ENCODE results near the gene ATL2. TPM values are rescaled to one million over a fixed set of nuclear protein-coding genes. Genes with fewer than 3 reads are reported as not detected.

ATL2 gene
- total RNA-seq, 2 donors from 2014 or later, result 43.6 to 62.6 TPM

DNA sequence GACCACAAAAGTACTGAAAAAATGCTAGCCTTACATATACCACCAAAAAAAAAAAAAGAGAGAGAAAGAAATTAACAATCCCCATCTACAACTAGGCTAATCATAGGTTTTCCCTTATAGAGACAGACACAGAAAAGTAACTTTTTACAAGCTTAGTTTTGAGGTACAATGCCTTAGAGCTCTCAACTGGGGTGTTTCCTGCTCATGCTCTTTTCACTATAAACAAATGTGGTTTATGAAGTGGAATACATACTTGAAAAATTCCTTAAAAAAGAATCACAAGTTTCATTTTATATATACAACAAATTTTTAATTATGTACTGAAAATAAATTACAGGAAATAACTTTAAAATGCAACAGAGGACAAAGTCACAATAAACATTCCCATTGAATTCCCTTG is 82.5 kb downstream of the ATL2 start:
- Histone ChIP-seq H3K27me3 (no peaks in the 10 kb centered on the region), H3K4me3 (no peak overlapping the region), H3K4me1 (no peaks in the 10 kb centered on the region), H3K27ac (no peak overlapping the region), H3K36me3 (replicated peaks in 1 of 2; ENCODE audit: insufficient read depth in 1 of 2, low read depth in 2 of 2) (peaks cover 0 to 20% of the 10 kb centered on the region in 2 donors), H3K9me3 (no peaks in the 10 kb centered on the region)
- TF ChIP-seq POLR2A (IDR thresholded peaks at IDR 0.05) (no peak), CTCF (IDR thresholded peaks at IDR 0.05) (no peak)
- intact Hi-C loops (cut with DNase I), result no loop called here
- DNase-seq, result no peak
- no peak for ATAC-seq

DNA sequence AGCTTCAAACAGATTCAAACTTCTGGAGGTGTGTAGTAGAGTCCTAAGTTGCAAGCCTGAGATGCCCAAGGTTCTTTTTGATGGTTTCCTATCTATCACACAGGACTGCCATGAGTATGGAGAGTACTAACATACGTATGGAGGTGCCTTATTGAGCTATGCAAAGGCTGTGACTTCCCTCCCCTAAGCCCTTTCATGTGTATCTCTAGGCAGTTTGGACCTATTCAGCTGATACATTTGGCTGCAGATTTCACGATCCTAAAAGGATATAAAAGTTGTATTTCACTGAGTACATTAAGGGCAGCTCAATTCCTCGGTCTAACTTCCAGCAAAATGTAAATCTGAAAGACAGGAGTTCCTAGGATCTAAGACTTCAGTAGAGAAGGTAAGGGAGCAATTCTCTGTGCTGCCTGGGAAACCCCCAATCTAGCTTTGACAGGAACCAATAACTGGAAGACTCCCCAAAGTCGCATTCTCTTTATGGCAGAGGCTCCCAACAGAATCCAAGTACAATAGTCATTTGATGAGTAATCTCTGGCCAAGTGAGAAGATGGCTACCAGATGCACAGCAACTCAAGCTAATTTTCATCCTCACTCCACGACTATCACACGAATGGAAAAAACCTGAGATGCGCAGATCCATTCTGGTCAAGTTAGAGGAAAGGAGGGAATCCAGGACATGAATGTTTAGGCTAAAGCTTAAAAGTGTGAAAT is 83.8 kb downstream of the ATL2 start:
- ATAC-seq, result no peak
- Histone ChIP-seq H3K27me3 (no peaks in the 10 kb centered on the region), H3K36me3 (replicated peaks in 1 of 2; ENCODE audit: insufficient read depth in 1 of 2, low read depth in 2 of 2) (peaks cover 0 to 19% of the 10 kb centered on the region in 2 donors), H3K9me3 (no peaks in the 10 kb centered on the region), H3K4me1 (no peaks in the 10 kb centered on the region), H3K4me3 (no peak overlapping the region), H3K27ac (no peak overlapping the region)
- intact Hi-C loops (cut with DNase I), result no loop called here
- no peak for TF ChIP-seq POLR2A (IDR thresholded peaks at IDR 0.05)
- TF ChIP-seq CTCF (IDR thresholded peaks at IDR 0.05), result no peak
- no peak for DNase-seq
- 87 to 96% methylated on average over 7 of the region's 7 CpGs for WGBS, 2 donors

GRCh38 chr2:38290332-38290731 is 86.7 kb downstream of the ATL2 start:
- no peak overlapping the region for H3K4me3 ChIP-seq
- ATAC-seq (no peak), DNase-seq (no peak)
- no peaks in the 10 kb centered on the region for H3K27me3 ChIP-seq
- 50 to 63% methylated on average over 4 of the region's 4 CpGs for WGBS, 2 donors
- no peaks in the 10 kb centered on the region for H3K36me3 ChIP-seq (replicated peaks in 1 of 2; ENCODE audit: insufficient read depth in 1 of 2, low read depth in 2 of 2)
- H3K9me3 ChIP-seq, result no peaks in the 10 kb centered on the region
- H3K4me1 ChIP-seq, result no peaks in the 10 kb centered on the region
- intact Hi-C loops (cut with DNase I), result no loop called here
- TF ChIP-seq POLR2A (IDR thresholded peaks at IDR 0.05) (no peak), CTCF (IDR thresholded peaks at IDR 0.05) (no peak)
- no peak overlapping the region for H3K27ac ChIP-seq

DNA sequence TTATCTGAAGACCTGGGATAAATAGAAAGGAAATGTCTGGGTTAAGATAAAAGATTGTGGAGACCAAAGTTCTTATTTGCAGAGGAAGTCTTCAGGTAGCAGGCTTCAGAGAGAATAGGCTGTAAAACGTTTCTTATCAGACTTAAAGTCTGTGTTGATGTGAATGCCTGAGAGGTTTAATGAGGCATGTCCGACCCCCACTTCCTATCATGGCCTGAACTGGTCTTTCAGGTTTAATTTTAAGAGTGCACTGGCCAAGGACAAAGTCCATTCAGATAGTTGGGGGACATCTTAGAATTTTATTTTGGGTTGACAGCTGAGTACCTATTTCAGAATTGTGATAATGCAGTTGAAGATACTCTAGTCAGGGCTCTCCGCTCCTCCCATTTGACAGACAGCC is 92.1 kb downstream of the ATL2 start:
- no peak for DNase-seq

More for the DNA sequence above, 92.1 kb downstream of the ATL2 start:
- no peak overlapping the region for H3K27ac ChIP-seq
- no peaks in the 10 kb centered on the region for H3K27me3 ChIP-seq
- no peak for ATAC-seq
- no peaks in the 10 kb centered on the region for H3K9me3 ChIP-seq
- no peaks in the 10 kb centered on the region for H3K36me3 ChIP-seq (replicated peaks in 1 of 2; ENCODE audit: insufficient read depth in 1 of 2, low read depth in 2 of 2)
- no peak overlapping the region for H3K4me3 ChIP-seq
- TF ChIP-seq CTCF (IDR thresholded peaks at IDR 0.05), result no peak
- WGBS, 2 donors, result 29 to 32% methylated on average over 3 of the region's 3 CpGs
- H3K4me1 ChIP-seq, result no peaks in the 10 kb centered on the region
- intact Hi-C loops (cut with DNase I), result no loop called here
